Vagina (tissue), 2 donors: ENCODE data around the gene CYP1A1. TPM values are rescaled to one million over a fixed set of nuclear protein-coding genes. Genes with fewer than 3 reads are reported as not detected.
"Not testable (repeated sequence)": the region's sequence is repeated elsewhere in the genome, so short reads cannot be mapped to it uniquely, and the experiment has no call there.

Experiments
- DNase-seq, 2 donors: peaks; one replicate each; pipeline ENCODE4 v3.0.0-alpha.2; 2017; ENCODE audit errors: extremely low spot score in 2 of 2
- H3K27ac ChIP-seq: fragments of 200-600 bp; sonication (generic); one replicate; pipeline ENCODE4 v1.5.1; 2019
- H3K27me3 ChIP-seq: fragments of 200-600 bp; sonication (generic); one replicate; pipeline ENCODE4 v1.5.1; 2019
- H3K36me3 ChIP-seq, 2 donors: fragments of 200-600 bp; sonication (generic); one replicate each; pipeline ENCODE4 v1.5.1; 2017 to 2019
- H3K4me1 ChIP-seq: fragments of 200-600 bp; sonication (generic); one replicate; pipeline ENCODE4 v1.5.1; 2019
- H3K4me3 ChIP-seq, 2 donors: fragments of 200-600 bp; sonication (generic); 1 replicate in 1 of 2; 2 replicates in 1 of 2; pipeline ENCODE4 v1.5.1; 2016 to 2019
- H3K9me3 ChIP-seq: fragments of 200-600 bp; sonication (generic); one replicate; pipeline ENCODE4 v1.5.1; 2019
- CTCF ChIP-seq, 3 experiments: fragments of 450-650 bp in 2 of 3; fragments of 200-600 bp in 1 of 3; sonication (generic) in 1 of 3; IDR thresholded peaks; one replicate each; pipeline ENCODE4 v1.5.1; 2017 to 2019; ENCODE audit warnings: antibody characterized with exemption in 3 of 3, mild to moderate bottlenecking in 2 of 3, moderate library complexity in 2 of 3
- POLR2A ChIP-seq, 2 donors: fragments of 450-650 bp; IDR thresholded peaks; one replicate each; pipeline ENCODE4 v1.6.1; 2017; ENCODE audit warnings: antibody characterized with exemption in 2 of 2, mild to moderate bottlenecking in 2 of 2, moderate library complexity in 2 of 2
- POLR2AphosphoS5 ChIP-seq, 2 donors: sonication (generic); formaldehyde crosslinking; IDR thresholded peaks; one replicate each; pipeline ENCODE4 v1.9.0; 2017; ENCODE audit warnings: antibody characterized with exemption in 2 of 2, mild to moderate bottlenecking in 2 of 2, low read depth in 1 of 2; ENCODE audit not compliant: insufficient read depth in 1 of 2
- intact Hi-C: fragments of 100-400 bp; cut with DNase I; formaldehyde crosslinking; loops from one replicate; pipeline ENCODE4 v1.15.1; 2023
- total RNA-seq: library from RNA; depleted of rRNA; stranded (reverse); fragments of >200 nt; gene quantifications from one replicate; pipeline ENCODE4 v1.2.3, GENCODE V29; 2016

CYP1A1 gene
- total RNA-seq, 1 donor from 2014 or later = 1.5 TPM

- Histone ChIP-seq H3K9me3 (no peaks in the 10 kb centered on the region), H3K36me3 (no peaks in the 10 kb centered on the region), H3K27me3 (no peaks in the 10 kb centered on the region), H3K4me1 (no peaks in the 10 kb centered on the region), H3K4me3 (no peak overlapping the region), H3K27ac (no peak overlapping the region)
- intact Hi-C loops = no loop called here
- TF ChIP-seq POLR2AphosphoS5 (IDR thresholded peaks at IDR 0.05; ENCODE audit: insufficient read depth in 1 of 2, low read depth in 1 of 2) (no peak), POLR2A (IDR thresholded peaks at IDR 0.05) (no peak), CTCF (IDR thresholded peaks at IDR 0.05) (no peak)
- no peak for DNase-seq
These were observed 10.0 kb upstream of the CYP1A1 start for GRCh38 chr15:74735305-74735704.

GRCh38 chr15:74733269-74733668, 7.9 kb upstream of the CYP1A1 start:
- no peaks in the 10 kb centered on the region for H3K36me3 ChIP-seq
- no peak overlapping the region for H3K27ac ChIP-seq
- TF ChIP-seq CTCF (IDR thresholded peaks at IDR 0.05) = no peak
- no peak for TF ChIP-seq POLR2A (IDR thresholded peaks at IDR 0.05)
- no peak for TF ChIP-seq POLR2AphosphoS5 (IDR thresholded peaks at IDR 0.05; ENCODE audit: insufficient read depth in 1 of 2, low read depth in 1 of 2)
- H3K9me3 ChIP-seq = no peaks in the 10 kb centered on the region
- H3K4me3 ChIP-seq = no peak overlapping the region
- intact Hi-C loops = no loop called here
- H3K27me3 ChIP-seq = no peaks in the 10 kb centered on the region
- DNase-seq = no peak
- no peaks in the 10 kb centered on the region for H3K4me1 ChIP-seq

DNA sequence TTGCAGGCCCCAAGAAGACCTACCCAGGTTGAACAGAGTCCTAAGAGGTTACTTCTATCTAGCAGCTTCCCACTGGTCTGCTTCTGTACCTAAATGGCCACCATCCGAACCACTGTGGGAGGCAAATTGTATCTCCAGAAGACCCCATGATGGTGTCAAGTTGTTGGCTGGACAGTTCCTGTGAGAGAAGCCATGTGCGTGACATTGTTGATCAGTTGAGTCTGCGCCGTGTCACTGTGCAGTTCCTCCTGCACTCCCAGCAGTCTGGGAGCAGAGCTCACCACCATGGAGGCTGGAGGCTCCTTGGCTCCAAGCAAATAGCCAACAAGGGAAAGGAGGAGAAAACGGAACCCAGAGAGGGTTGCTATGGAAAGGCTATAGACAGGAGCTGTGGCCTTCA, 7.5 kb upstream of the CYP1A1 start:
- Histone ChIP-seq H3K27me3 (no peaks in the 10 kb centered on the region), H3K4me1 (no peaks in the 10 kb centered on the region), H3K36me3 (no peaks in the 10 kb centered on the region), H3K9me3 (no peaks in the 10 kb centered on the region), H3K4me3 (no peak overlapping the region), H3K27ac (no peak overlapping the region)
- intact Hi-C loops = no loop called here
- DNase-seq = no peak
- TF ChIP-seq POLR2AphosphoS5 (IDR thresholded peaks at IDR 0.05; ENCODE audit: insufficient read depth in 1 of 2, low read depth in 1 of 2) = no peak
- no peak for TF ChIP-seq CTCF (IDR thresholded peaks at IDR 0.05)
- no peak for TF ChIP-seq POLR2A (IDR thresholded peaks at IDR 0.05)

DNA sequence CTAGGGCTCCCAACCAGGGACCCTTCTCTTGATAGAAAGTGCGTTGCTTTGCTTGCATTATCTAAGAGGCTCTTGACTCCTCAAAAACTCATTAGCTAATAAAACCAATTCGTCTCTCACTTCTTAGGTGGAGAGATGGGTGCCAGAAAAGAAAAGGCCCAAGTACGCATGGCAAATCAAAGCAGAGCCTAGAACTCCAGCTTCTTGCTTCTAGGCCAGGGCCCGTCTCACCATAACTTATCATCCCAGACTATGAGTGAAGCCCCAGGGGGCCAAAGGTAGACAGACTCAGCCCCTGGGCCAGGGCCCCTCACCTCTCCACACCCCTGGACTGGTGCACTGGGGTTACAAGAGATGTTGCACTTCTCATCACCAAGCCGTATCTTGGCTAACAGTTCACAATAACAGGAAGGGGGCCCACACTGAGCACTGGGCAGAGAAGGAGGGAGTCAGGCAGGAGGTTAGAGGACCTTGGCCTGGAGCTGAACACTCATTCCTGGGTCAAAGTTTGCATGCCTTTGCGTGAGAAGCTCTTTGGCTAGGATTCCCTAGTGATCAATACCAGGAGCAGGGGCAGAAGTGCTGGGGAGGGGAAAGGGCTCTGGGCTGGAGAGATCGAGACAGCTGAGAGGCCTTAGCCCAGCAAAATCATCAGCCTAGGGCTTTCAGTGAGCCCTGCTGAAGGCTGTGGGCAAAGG, 5.4 kb upstream of the CYP1A1 start:
- H3K27me3 ChIP-seq = no peaks in the 10 kb centered on the region
- H3K9me3 ChIP-seq = no peaks in the 10 kb centered on the region
- no peak for DNase-seq
- intact Hi-C loops = no loop called here
- no peak overlapping the region for H3K27ac ChIP-seq
- H3K4me3 ChIP-seq = no peak overlapping the region
- TF ChIP-seq POLR2A (IDR thresholded peaks at IDR 0.05) (no peak), POLR2AphosphoS5 (IDR thresholded peaks at IDR 0.05; ENCODE audit: insufficient read depth in 1 of 2, low read depth in 1 of 2) (no peak), CTCF (IDR thresholded peaks at IDR 0.05) (no peak)
- H3K36me3 ChIP-seq = no peaks in the 10 kb centered on the region
- H3K4me1 ChIP-seq = peaks cover 14% of the 10 kb centered on the region

DNA sequence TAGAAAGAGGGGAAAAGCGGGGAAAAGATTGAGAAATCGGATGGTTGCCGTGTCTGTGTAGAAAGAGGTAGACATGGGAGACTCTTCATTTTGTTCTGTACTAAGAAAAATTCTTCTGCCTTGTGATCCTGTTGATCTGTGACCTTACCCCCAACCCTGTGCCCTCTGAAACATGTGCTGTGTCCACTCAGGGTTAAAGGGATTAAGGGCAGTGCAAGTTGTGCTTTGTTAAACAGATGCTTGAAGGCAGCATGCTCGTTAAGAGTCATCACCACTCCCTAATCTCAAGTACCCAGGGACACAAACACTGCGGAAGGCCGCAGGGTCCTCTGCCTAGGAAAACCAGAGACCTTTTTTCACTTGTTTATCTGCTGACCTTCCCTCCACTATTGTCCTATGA, 4.0 kb upstream of the CYP1A1 start:
- H3K27ac ChIP-seq, intact Hi-C loops, DNase-seq, H3K9me3 ChIP-seq, H3K4me3 ChIP-seq, H3K36me3 ChIP-seq, H3K27me3 ChIP-seq: not testable (repeated sequence)
- H3K4me1 ChIP-seq = peaks cover 18% of the 10 kb centered on the region

DNA sequence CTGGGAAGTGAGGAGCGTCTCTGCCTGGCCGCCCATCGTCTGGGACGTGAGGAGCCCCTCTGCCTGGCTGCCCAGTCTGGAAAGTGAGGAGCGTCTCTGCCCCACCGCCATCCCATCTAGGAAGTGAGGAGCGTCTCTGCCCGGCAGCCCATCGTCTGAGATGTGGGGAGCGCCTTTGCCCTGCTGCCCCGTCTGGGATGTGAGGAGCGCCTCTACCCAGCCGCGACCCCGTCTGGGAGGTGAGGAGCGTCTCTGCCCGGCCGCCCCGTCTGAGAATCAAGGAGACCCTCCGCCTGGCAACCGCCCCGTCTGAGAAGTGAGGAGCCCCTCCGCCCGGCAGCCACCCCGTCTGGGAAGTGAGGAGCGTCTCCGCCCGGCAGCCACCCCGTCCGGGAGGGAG, 3.4 kb upstream of the CYP1A1 start:
- DNase-seq, H3K9me3 ChIP-seq, H3K4me3 ChIP-seq, intact Hi-C loops, H3K36me3 ChIP-seq, H3K27me3 ChIP-seq, H3K27ac ChIP-seq: not testable (repeated sequence)
- peaks cover 18% of the 10 kb centered on the region for H3K4me1 ChIP-seq
